ENCODE measurements around the gene C9orf85.
"Not testable (repeated sequence)": the region's sequence is repeated elsewhere in the genome, so short reads cannot be mapped to it uniquely, and the experiment has no call there.

Gene C9orf85, protein sequence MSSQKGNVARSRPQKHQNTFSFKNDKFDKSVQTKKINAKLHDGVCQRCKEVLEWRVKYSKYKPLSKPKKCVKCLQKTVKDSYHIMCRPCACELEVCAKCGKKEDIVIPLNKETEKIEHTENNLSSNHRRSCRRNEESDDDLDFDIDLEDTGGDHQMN

DNA sequence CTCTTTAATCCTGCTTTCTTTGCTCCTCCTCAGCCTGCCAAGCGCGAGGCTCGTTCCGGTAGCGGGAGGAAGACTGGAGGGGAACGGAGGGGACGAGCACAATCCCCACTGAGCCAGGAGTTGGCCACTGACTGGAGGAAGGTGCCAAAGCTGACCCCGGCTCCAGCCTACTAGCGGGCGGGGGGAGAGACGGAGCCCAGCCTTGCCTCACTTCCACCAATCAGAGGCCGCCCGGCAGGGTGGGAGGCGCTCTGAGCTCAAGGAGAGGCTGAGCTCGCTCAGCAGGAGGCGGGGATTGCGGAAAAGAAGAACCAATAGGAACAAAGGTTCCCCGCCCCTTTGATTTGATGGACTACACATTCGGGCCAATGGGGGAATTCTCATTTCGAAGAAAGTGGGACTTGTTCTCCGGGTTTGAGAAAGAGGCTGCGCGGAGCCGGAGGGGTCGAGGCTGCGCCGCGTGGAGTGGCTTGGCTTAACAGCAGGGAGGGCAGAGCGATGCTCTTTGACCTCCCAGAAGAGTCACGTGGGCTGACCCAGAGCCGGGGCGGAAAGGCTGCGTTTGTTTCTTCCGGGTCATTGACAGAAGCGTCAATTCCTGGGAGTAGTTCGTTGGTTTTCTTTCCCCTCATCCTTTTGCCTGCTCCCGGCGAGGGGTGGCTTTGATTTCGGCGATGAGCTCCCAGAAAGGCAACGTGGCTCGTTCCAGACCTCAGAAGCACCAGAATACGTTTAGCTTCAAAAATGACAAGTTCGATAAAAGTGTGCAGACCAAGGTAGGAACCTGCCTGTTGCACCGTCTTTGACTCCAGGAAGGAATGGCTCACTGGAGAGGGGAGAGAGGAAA is at the start of gene C9orf85, which contains the start of gene ABHD17B:
C9orf85 (plus strand) TSS at position 579 of the 847 bp plus-strand sequence; CDS start at position 675, 96 bp downstream.
ABHD17B (minus strand) TSS at position 133 of the 847 bp plus-strand sequence. CDS start 36,113 bp downstream, outside the sequence.
- DNase-seq (ENCODE audit: low read depth) = peak; percentile 98
- H3K4me3 ChIP-seq (ENCODE audit: low read depth, low read length) = peak within 1 kb of the TSS; percentile 85

DNA sequence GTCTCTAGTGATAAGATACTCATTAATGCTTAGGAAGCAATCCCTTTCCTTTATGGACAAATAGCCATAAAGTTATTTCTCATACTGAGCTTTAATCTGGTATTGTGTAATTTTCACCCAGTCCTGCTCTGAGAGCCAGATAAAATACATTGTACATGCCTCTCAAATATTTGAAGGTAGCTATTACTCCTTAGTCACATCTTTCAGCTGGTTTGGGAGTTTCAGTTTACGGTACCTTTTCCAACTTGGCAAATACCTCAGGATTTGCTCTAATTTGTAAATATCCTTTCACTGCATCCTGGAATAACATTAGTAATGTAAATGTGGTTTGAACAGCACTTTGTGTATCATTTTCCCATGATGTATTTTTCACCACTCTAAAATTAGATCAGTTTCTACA is 47.8 kb upstream of the C9orf85 start:
- H3K4me3 ChIP-seq (ENCODE audit: low read depth, low read length) = no peak overlapping the region
- DNase-seq (ENCODE audit: low read depth) = peak; percentile 19

DNA sequence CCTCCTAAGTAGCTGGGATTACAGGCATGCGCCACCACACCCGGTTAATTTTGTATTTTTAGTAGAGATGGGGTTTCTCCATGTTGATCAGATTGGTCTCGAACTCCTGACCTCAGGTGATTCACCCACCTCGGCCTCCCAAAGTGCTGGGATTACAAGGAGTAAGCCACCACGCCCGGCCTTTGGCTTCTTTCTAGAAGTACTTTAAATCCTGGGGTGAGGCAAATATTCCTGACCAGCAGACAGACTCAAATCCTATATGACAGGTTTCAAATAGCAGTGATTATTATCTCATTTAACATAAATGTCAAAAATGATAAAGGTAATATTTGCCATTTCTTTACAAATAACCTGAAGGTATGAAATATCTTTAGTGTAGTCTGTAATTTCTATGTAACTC is 36.1 kb upstream of the C9orf85 start:
- DNase-seq (ENCODE audit: low read depth) = no peak
- no peak overlapping the region for H3K4me3 ChIP-seq (ENCODE audit: low read depth, low read length)

DNA sequence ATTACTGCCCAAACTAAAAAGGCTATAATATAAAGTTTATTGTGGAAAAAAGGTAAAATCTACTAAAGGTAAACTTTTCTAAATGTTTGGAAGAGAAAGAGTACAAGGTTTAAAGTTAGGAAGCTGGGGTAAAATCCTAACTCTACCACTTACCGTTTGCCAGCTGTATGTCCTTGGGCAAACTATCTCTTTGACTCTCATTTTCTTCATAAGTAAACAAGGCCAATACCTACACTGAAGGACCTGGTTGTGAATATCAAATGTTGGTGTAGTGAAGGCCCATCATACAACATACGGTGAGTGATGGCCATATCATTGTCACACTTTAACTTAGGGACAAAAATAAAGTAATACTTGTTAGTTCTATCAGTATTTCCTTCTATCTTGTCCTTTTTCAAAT is 35.3 kb upstream of the C9orf85 start:
- no peak overlapping the region for H3K4me3 ChIP-seq (ENCODE audit: low read depth, low read length)
- DNase-seq (ENCODE audit: low read depth) = no peak

DNA sequence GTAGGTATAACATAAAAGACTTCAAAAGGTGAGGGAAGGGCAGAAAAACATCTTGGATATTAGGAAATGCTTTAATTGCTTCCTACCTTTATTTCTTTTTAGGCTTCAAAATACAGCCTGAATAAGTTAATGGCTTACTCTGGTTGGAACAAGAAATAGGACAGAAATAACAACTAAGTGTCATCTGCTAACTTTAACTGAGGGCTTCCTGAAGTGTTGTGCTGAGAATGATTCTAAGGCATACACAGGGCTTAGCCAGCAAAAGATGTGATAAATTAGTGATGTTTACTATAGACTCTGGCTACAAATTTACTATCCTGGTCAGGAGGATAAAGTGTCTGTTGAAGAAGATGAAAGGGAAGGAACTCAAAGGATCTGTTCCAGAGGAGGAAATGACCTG is 34.6 kb upstream of the C9orf85 start:
- DNase-seq (ENCODE audit: low read depth) = no peak

DNA sequence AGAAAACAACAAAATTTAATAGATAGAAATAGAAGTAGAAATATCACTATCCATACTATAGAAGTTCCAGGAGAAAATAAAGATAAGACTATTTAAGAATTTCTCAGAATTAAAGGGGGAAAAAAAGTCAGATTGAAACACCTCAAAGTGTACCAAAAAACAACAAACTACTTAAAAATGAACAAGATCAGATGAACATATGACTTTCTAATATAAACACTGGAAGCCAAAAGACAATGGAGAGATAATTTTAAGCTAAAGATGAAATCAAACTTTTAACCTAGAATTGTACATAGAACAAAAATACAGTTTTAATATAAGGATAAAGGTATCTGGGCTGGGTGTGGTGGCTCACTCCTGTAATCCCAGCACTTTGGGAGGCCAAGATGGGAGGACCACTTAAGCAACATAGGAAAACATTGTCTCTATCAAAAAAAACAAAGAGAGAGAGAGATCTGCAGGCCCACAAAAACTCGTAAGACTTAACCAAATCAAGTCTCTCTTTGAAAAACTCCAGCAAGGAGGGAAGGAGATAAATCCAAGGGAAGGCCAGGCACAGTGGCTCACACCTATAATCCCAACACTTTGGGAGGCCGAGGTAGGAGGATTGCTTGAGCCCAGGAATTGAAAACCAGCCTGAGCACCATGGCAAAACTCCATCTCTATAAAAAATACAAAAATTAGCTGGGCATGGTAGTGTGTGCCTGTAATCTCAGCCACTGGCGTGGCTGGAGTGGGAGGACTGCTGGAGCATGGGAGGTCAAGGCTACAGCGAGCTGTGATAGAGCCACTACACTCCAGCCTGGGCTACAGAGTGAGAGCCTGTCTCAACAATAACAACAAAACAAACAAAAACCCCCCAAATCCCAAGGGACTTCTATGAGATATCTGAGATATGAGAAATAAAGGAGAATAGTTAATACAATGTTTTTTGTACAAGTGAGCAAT is 32.8 kb upstream of the C9orf85 start:
- no peak for DNase-seq (ENCODE audit: low read depth)

More for the DNA sequence above, 34.6 kb upstream of the C9orf85 start:
- H3K4me3 ChIP-seq (ENCODE audit: low read depth, low read length) = no peak overlapping the region

DNA sequence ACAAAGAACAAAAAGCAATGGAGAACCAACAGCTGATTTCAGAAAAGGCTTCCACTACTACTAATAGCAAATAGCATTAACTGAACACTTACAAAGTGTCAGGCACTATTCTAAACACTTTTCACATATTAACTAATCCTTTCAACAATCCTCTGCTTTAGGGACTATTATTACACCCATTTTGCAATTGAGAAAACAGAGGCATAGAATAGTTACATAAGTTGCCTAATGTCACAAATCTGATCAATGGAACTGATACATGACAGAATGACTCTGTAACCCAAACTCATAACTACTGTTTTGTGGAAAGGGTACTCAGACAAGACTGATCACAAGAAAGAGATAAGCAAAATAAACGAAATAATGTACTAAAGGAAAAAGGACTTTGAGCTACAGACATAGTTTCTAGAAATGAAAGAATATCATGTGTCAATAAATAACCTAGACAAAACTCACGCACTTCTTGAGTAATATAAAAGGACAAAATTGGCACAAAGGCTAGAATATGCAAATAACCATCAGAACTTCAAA is 31.7 kb upstream of the C9orf85 start:
- no peak overlapping the region for H3K4me3 ChIP-seq (ENCODE audit: low read depth, low read length)
- no peak for DNase-seq (ENCODE audit: low read depth)

More for the DNA sequence above, 32.8 kb upstream of the C9orf85 start:
- no peak overlapping the region for H3K4me3 ChIP-seq (ENCODE audit: low read depth, low read length)

DNA sequence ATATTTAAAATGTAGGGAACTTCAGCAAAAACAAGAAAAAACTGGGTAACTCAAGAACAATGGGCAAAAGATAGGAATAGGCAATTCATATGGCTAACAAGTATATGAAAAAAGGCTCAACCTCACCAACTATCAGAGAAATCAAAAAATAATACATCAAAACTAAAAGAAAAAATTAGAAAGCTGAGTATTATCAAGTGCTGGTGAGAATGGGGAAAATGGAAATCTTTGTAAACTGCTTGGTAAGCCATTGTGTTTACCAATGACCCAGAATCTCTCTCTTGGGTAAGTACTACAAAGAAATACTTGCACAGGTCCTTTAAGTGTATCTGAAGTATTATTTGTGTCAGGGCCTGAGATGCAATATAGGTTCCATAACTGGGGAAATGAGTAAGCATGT is 27.4 kb upstream of the C9orf85 start:
- DNase-seq (ENCODE audit: low read depth) = no peak
- H3K4me3 ChIP-seq (ENCODE audit: low read depth, low read length) = no peak overlapping the region

DNA sequence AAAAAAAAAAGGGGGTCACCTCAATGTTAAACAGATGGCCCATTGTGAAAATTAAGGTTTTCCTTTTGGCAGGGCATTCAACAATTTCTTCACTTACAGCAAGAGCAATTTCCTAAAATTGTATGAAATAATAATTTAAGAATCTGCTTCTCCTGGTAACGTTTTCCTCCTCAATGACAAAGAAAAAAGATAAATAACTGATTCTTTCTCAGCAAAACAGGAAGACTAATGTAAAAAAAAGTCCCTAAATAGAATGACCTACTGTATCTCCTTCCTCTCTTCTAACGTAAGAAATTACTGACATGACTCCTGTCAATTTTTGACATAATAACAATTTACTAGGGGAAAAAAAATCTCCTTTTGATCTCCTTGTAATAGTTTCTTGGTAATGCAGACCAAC is 26.0 kb upstream of the C9orf85 start:
- no peak overlapping the region for H3K4me3 ChIP-seq (ENCODE audit: low read depth, low read length)
- DNase-seq (ENCODE audit: low read depth) = no peak

DNA sequence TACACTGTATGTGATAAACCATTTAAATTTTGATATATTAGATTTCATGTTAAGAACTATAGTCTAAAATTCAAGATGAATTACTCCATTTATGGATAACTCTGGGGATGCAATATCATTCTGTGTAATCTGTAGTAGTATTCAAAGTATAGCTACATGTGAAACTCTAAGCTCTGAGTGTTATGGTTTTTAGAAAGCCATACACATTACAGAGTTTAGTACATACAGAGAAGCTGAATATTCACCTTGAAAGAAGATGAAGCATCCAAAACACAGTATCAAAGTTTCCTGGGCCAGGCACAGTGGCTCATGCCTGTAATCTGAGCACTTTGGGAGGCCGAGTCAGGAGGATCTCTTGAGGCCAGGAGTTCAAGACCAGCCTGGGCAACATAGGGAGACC is 25.4 kb upstream of the C9orf85 start:
- H3K4me3 ChIP-seq (ENCODE audit: low read depth, low read length) = no peak overlapping the region
- no peak for DNase-seq (ENCODE audit: low read depth)

DNA sequence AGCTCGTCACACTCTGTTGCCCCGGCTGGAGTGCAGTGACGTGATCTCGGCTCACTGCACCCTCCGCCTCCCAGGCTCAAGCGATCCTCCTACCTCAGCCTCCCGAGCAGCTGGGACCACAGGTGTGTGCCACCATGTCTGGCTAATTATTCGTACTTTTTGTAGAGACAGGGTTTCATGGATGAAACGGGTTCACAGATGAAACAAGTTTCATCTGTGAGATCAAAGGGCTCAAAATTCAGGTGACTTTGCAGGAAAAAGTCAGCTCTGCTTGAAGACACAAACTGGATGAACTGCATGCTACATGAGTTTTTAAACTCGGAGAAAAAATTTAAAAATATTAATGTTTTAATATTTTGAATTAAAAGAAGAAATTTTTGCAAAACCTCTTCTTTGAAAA is 24.9 kb upstream of the C9orf85 start:
- no peak overlapping the region for H3K4me3 ChIP-seq (ENCODE audit: low read depth, low read length)
- no peak for DNase-seq (ENCODE audit: low read depth)

DNA sequence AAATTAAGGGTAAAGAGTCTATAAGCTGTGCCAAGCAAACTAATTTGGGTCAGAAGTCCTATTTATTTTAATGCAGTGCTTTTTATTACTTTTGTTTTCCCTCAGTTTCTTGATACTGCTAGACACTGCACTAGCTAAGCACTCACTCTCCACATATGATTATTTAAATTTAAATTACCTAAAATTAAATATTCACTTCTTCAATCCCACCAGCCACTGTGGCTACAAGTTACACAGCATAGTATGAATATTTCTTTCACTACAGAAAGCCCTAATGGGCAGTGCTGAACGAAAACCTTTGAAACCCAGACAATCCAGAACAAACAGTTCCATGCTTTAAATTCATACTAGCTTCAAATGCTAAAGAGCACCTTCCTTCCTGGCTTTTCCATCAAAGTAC is 24.1 kb upstream of the C9orf85 start:
- no peak overlapping the region for H3K4me3 ChIP-seq (ENCODE audit: low read depth, low read length)
- DNase-seq (ENCODE audit: low read depth) = no peak

DNA sequence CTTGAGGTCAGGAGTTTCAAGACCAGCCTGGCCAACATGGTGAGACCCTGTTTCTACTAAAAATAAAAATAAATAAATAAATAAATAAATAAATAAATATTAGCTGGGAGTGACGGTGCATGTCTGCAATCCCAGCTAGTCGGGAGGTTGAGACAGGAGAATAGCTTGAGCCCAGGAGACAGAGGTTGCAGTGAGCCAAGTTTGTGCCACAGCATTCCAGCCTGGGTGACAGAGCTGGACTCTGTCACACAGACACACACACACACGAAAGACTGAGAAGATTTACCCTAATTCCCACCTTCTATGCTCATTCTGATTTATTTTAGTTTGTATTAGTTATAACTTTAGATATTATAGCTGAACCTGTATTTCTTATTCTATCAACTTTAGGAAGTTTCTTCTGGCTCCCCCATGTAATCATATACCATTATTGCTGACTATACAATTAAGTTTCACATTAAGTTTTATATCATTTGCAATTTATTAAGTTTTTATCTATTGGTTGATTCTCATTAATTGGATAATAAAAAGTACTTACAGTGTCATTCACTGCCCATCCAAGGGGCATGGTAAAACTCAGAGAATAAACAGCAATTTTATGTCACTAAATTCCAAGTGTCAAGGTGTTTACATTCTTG is 21.3 kb upstream of the C9orf85 start:
- no peak for DNase-seq (ENCODE audit: low read depth)

DNA sequence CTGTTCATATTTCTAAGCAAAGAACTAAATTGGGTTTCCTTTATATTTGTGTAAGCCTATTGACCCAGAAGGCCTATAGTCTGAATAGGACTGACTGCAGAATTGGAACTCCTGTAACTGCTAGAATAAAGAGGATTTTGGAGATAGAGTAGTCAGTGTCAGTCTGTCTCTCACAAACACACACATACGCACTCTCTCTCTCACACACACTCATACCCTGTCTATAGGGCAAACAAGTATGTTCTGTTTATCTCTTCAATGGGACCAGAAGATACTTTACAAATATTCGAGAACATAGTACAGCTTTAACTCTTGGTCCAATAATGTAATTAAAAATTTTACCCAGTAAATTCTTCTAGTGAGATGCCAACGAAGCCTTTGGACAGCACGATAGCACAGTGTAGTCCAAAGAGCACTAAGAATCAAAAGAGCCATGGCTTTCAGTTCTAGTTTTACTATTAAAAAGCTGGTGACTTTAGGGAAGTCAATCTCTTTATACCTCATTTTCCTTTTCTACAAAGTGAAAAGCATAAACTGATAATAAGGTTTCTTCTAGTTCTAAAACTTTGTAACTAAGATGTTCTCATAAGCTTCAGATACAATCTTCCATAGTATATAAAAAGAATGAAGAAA is 19.8 kb upstream of the C9orf85 start:
- no peak overlapping the region for H3K4me3 ChIP-seq (ENCODE audit: low read depth, low read length)
- no peak for DNase-seq (ENCODE audit: low read depth)

More for the DNA sequence above, 21.3 kb upstream of the C9orf85 start:
- no peak overlapping the region for H3K4me3 ChIP-seq (ENCODE audit: low read depth, low read length)

DNA sequence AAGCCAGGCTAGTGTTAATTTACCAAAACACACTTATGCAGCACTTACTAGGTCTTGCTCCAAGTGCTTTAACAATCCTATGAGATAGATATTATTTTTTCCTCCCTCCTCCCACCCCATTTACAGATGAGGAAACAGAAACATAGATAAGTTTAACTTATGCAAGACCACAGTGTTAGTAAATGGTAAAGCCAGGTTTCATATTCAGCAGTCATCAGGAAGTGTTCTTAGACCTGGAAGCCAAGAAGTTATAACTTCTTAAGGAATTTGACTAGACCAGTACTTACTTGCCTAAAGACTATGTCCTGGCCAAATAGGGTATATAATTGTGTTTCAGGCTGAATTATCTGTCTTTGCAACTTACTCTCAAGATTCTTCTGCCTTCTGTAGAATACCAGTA is 16.3 kb upstream of the C9orf85 start:
- H3K4me3 ChIP-seq (ENCODE audit: low read depth, low read length) = no peak overlapping the region
- no peak for DNase-seq (ENCODE audit: low read depth)

DNA sequence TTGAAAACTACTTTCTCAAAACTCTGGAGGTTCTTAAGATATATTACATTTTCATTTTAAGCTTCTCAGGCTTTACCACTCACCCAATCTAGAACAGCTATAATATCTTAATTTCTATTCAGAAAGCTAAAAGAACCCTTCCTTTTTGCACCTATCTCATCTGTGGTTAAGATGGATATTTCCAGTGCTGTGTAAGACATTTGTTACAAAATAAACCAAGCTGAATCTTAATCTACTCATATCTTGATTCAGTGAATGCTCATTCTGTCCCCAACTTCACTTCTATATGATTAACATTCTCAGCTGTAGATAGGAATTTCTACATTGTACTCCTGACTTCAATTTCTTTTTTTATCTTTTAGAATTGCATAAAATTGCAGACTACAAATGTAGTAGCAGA is 15.5 kb upstream of the C9orf85 start:
- no peak for DNase-seq (ENCODE audit: low read depth)
- no peak overlapping the region for H3K4me3 ChIP-seq (ENCODE audit: low read depth, low read length)

DNA sequence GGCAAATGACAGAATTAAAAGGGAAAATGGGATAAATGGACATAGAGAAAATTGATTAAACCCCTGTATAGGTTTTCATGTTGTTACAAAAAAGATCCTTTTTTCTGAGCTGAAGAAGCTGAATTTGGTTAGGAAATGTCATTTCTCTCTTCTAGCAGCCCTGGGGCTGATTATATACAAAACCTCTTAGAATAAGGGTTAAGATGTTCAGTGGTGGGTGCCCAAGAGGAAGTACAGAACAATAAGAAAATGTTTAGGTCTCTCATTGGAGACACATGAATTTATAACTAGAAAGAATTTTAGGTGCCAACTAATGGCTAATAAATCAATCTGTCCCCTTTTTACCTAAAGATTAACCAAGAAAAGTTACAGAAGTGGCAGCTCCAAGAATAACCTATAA is 14.7 kb upstream of the C9orf85 start:
- no peak overlapping the region for H3K4me3 ChIP-seq (ENCODE audit: low read depth, low read length)
- no peak for DNase-seq (ENCODE audit: low read depth)

DNA sequence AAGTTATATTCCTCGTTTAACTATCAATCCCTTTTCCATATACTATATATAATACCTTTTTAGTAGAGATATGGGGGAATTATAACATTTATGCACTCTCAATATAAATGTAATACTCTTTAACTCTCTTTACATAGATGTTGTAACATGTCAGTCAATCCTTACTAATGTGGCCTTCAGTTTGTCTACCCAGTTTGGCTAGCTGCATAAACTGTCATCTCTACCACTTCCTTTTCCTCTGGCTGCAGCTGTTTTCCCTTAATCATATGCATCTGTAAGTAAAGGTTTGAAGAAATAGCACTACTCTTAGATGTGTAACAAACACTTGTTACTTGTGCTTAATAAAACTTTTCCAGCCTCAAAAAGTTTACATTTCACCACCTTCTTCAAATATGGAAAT is 13.9 kb upstream of the C9orf85 start:
- no peak overlapping the region for H3K4me3 ChIP-seq (ENCODE audit: low read depth, low read length)

DNA sequence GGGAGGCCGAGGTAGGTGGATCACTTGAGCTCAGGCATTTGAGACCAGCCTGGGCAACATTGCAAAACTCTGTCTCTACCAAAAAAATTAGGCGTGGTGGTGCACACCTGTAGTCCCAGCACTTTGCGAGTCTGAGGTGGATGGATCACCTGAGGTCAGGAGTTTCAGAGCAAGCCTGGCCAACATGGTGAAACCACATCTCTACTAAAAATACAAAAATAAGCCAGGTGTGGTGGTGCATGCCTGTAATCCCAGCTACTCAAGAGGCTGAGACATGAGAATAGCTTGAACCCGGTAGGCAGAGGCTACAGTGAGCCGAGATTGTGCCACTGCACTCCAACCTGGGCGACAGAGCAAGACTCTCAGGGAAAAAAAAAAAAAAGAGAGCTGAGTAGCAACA is 12.7 kb upstream of the C9orf85 start:
- H3K4me3 ChIP-seq (ENCODE audit: low read depth, low read length); DNase-seq (ENCODE audit: low read depth): not testable (repeated sequence)

More for the DNA sequence above, 13.9 kb upstream of the C9orf85 start:
- no peak for DNase-seq (ENCODE audit: low read depth)

All from skeletal muscle cell (primary cell).